Mucosa of rectum (tissue), 2 donors: Measurements from ENCODE around the gene CRTAP.
"Not testable (repeated sequence)": the region's sequence is repeated elsewhere in the genome, so short reads cannot be mapped to it uniquely, and the experiment has no call there.

ENCODE experiments used
- H3K27ac ChIP-seq, 2 donors: one replicate each; pipeline ENCODE4 v1.7.0; 2013; ENCODE audit warnings: inconsistent platforms in 2 of 2, low read depth in 2 of 2, low read length in 2 of 2
- H3K27me3 ChIP-seq, 2 donors: one replicate each; pipeline ENCODE4 v1.7.0; 2013; ENCODE audit warnings: low read length in 2 of 2; ENCODE audit not compliant: control insufficient read depth in 2 of 2, insufficient read depth in 2 of 2
- H3K36me3 ChIP-seq, 2 donors: one replicate each; pipeline ENCODE4 v1.7.0; 2013; ENCODE audit warnings: low read length in 2 of 2; ENCODE audit not compliant: control insufficient read depth in 2 of 2, insufficient read depth in 2 of 2
- H3K4me1 ChIP-seq, 2 donors: one replicate each; pipeline ENCODE4 v1.7.0; 2013; ENCODE audit warnings: low read length in 2 of 2, mild to moderate bottlenecking in 1 of 2; ENCODE audit not compliant: control insufficient read depth in 2 of 2, insufficient read depth in 2 of 2
- H3K4me3 ChIP-seq, 2 donors: one replicate each; pipeline ENCODE4 v1.7.0; 2013; ENCODE audit warnings: low read length in 2 of 2
- H3K9ac ChIP-seq, 2 donors: one replicate each; pipeline ENCODE4 v1.7.0; 2013; ENCODE audit warnings: low read length in 2 of 2, low read depth in 1 of 2, mild to moderate bottlenecking in 1 of 2
- H3K9me3 ChIP-seq, 2 donors: one replicate each; pipeline ENCODE4 v1.7.0; 2013; ENCODE audit warnings: low read length in 2 of 2; ENCODE audit not compliant: control insufficient read depth in 2 of 2
- donor health status: healthy.
- donor health status: Normal muscosa, but diverticular disease.

Gene CRTAP

GRCh38 chr3:33134026-33134625 is 20.3 kb downstream of the CRTAP start:
- Histone ChIP-seq H3K4me1 (no peaks in the 10 kb centered on the region), H3K27me3 (no peaks in the 10 kb centered on the region), H3K36me3 (peaks cover 27 to 48% of the 10 kb centered on the region in 2 donors), H3K9ac (no peak overlapping the region), H3K9me3 (no peaks in the 10 kb centered on the region), H3K27ac (no peak overlapping the region), H3K4me3 (no peak overlapping the region)

- H3K36me3 ChIP-seq: peaks cover 31 to 47% of the 10 kb centered on the region in 2 donors
- no peak overlapping the region for H3K27ac ChIP-seq
- no peak overlapping the region for H3K4me3 ChIP-seq
- no peaks in the 10 kb centered on the region for H3K27me3 ChIP-seq
- H3K9ac ChIP-seq: no peak overlapping the region
- no peaks in the 10 kb centered on the region for H3K9me3 ChIP-seq
- H3K4me1 ChIP-seq: no peaks in the 10 kb centered on the region
These were observed 23.9 kb downstream of the CRTAP start for GRCh38 chr3:33137691-33138090.

DNA sequence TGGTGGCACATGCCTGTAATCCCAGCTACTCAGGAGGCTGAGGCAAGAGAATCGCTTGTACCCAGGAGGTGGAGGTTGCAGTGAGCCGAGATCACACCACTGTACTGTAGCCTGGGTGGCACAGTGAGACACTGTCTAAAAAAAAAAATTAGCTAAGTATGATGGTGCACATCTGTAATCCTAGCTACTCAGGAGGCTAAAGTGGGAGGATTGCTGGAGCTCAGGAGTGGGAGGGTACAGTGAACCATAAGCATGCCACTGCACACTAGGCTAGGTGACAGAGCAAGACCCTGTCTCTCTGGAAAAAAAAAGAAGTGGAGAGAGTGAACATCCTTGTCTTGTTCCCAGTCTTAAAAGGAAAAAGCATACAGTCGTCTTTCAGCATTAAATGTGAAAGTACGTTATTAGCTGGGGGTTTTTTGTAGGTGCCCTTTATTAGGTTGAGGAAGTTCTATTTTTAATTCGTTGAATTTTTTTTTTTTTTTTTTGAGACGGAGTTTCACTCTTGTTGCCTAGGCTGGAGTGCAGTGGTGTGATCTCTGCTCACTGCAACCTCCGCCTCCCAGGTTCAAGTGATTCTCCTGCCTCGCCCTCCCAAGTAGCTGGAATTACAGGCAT is 25.3 kb downstream of the CRTAP start:
- H3K27ac ChIP-seq, H3K9me3 ChIP-seq, H3K4me3 ChIP-seq, H3K27me3 ChIP-seq, H3K9ac ChIP-seq, H3K4me1 ChIP-seq: not testable (repeated sequence)
- peaks cover 38 to 48% of the 10 kb centered on the region in 2 donors for H3K36me3 ChIP-seq

- Histone ChIP-seq H3K36me3 (peaks cover 29 to 43% of the 10 kb centered on the region in 2 donors), H3K9ac (no peak overlapping the region), H3K9me3 (no peaks in the 10 kb centered on the region), H3K27me3 (no peaks in the 10 kb centered on the region), H3K4me1 (no peaks in the 10 kb centered on the region), H3K27ac (no peak overlapping the region), H3K4me3 (no peak overlapping the region)
These were observed 26.2 kb downstream of the CRTAP start for GRCh38 chr3:33139996-33140395.

DNA sequence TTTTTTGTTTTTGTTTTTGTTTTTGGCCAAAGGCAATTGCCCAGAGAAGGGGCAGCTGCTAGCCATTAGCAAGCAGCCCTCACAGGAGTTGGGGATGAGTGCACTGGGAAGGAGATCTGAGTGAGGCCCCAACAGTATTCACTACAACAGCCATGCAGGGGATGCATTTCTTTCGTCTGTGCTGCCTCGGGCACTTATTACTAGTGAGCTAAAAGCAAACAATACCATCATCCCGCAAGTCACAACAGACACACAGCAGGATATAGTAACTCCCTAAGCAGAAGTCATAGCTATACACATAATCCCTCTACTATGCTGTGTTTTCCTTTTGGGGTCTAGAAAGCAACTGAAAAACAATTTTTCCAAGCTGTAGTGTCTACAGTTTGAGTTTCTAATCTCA is 27.2 kb downstream of the CRTAP start:
- Histone ChIP-seq H3K4me3 (no peak overlapping the region), H3K9ac (no peak overlapping the region), H3K27ac (no peak overlapping the region), H3K27me3 (no peaks in the 10 kb centered on the region), H3K4me1 (no peaks in the 10 kb centered on the region), H3K9me3 (no peaks in the 10 kb centered on the region), H3K36me3 (peaks cover 25 to 38% of the 10 kb centered on the region in 2 donors)

DNA sequence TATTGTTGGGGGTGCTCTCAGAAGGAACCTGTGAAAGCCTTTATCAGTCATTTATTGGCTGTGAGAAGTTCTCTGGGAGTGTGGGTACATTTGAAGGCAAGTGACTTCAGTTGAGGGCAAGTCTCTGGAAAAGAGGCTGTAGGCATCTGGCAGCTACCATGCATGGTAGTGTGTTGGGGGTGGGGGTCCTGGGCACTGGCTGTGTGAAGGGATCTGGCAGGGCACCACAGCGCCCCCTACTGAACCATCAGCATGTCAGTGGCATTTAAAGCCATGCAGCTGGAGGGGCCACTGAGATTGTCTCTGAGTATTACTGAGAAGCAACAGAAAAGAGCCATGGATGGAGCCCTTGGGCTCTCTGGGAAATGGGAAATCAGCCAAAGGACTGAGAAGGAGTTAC is 30.6 kb downstream of the CRTAP start:
- H3K9ac ChIP-seq: no peak overlapping the region
- no peak overlapping the region for H3K27ac ChIP-seq
- peaks cover 25 to 32% of the 10 kb centered on the region in 2 donors for H3K36me3 ChIP-seq
- no peaks in the 10 kb centered on the region for H3K9me3 ChIP-seq
- no peak overlapping the region for H3K4me3 ChIP-seq
- H3K4me1 ChIP-seq: no peaks in the 10 kb centered on the region
- no peaks in the 10 kb centered on the region for H3K27me3 ChIP-seq

DNA sequence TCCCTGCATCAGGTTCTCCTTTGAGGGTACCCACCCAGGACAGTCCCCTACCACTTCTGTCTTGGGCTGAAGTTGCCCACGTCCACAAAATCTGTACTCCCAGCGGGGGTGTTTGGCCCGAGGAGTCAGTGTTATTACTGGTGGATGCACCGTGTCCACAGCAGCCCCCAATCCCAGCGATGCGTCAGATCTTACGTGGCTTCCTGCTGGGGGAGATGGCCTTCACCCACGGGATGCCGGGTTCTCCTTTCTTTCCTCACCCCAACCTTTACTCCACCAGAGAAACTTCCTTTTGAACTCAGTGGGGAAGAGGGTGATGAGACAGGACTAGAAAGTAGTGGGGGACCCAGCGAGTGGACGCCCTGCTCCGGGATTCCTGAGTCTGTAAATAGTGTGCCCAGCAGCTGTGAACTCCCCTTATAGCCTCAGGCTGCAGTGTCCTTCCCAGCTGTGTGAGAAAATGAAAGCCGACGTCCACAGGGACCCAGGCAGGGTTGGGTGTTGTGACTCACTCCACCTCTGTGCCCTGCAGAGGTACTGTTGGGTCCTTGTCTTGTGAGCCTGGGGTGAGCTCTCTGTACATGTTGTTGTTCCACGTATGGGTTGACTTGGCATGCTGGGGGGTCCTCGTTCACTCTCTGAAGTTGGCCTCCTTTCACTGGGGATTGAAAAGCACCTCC is 31.5 kb downstream of the CRTAP start:
- no peak overlapping the region for H3K9ac ChIP-seq
- peaks cover 25 to 32% of the 10 kb centered on the region in 2 donors for H3K36me3 ChIP-seq

GRCh38 chr3:33145901-33146580 is 32.2 kb downstream of the CRTAP start:
- H3K4me3 ChIP-seq: no peak overlapping the region
- H3K4me1 ChIP-seq: no peaks in the 10 kb centered on the region
- no peaks in the 10 kb centered on the region for H3K9me3 ChIP-seq
- H3K36me3 ChIP-seq: peaks cover 24 to 28% of the 10 kb centered on the region in 2 donors
- H3K27ac ChIP-seq: no peak overlapping the region
- no peak overlapping the region for H3K9ac ChIP-seq
- no peaks in the 10 kb centered on the region for H3K27me3 ChIP-seq

More for the DNA sequence above, 31.5 kb downstream of the CRTAP start:
- no peaks in the 10 kb centered on the region for H3K4me1 ChIP-seq
- H3K9me3 ChIP-seq: no peaks in the 10 kb centered on the region
- H3K4me3 ChIP-seq: no peak overlapping the region
- H3K27me3 ChIP-seq: no peaks in the 10 kb centered on the region
- no peak overlapping the region for H3K27ac ChIP-seq

DNA sequence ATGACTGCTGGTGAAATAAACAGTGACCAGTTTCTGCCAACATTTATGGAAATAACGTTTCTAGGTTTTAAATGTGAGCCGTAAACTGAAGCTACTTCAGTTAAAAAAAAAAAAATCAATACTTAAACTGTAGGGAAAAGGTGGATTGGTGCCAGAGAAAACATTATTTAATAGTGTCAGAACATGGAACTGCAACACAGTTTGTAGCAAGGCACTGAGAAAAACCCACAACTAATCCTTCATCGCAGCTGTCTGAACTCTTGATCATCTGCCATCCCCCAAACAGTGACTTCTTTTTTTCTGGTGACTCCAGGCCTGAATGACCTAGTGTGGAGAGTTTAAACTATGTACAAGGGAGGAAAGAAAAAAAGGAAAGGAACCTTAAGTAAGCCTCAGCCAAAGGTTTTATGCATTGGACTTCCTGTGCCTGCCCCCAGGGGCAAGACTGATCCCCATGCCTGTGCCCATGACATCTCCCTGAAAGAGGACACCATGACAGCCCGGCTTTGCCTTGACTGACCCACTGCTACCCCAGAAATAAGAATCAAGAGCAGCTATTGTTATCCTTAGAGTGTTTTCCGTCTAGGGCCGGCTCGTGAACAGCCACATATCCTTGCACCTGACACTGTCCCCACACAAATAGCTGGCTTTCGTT is 33.1 kb downstream of the CRTAP start:
- Histone ChIP-seq H3K9ac (no peak overlapping the region), H3K9me3 (no peaks in the 10 kb centered on the region), H3K4me3 (no peak overlapping the region), H3K27ac (no peak overlapping the region), H3K4me1 (no peaks in the 10 kb centered on the region), H3K36me3 (peaks cover 15 to 22% of the 10 kb centered on the region in 2 donors), H3K27me3 (no peaks in the 10 kb centered on the region)
